Ovary (tissue), 9 donors: ENCODE results near the gene SPATA21. TPM values are rescaled to one million over a fixed set of nuclear protein-coding genes. Genes with fewer than 3 reads are reported as not detected.

Source experiments
- DNase-seq, 5 donors: peaks; one replicate each; pipeline ENCODE4 v3.0.0-alpha.2; 2019 to 2020
- H3K27ac ChIP-seq, 2 donors: fragments of 200-600 bp; one replicate each; pipeline versions ENCODE4 v1.5.1 to v1.8.0; 2019 to 2022
- H3K27me3 ChIP-seq: fragments of 200-600 bp; one replicate; pipeline ENCODE4 v1.8.0; 2022
- H3K36me3 ChIP-seq: fragments of 200-600 bp; sonication (generic); one replicate; pipeline ENCODE4 v1.5.1; 2019
- H3K4me1 ChIP-seq: one replicate; pipeline ENCODE4 v1.8.1; 2013; ENCODE audit warnings: mild to moderate bottlenecking, moderate library complexity; ENCODE audit not compliant: insufficient read depth
- H3K4me3 ChIP-seq: fragments of 200-600 bp; sonication (generic); one replicate; pipeline ENCODE4 v1.5.1; 2017
- H3K9me3 ChIP-seq, 2 donors: fragments of 200-600 bp in 1 of 2; sonication (generic) in 1 of 2; one replicate each; pipeline versions ENCODE4 v1.5.1 to v1.8.1; 2013 to 2019; ENCODE audit warnings: mild to moderate bottlenecking in 1 of 2, moderate library complexity in 1 of 2
- CTCF ChIP-seq, 3 donors: fragments of 450-650 bp in 2 of 3; fragments of 200-600 bp in 1 of 3; IDR thresholded peaks; one replicate each; pipeline versions ENCODE4 v1.5.1 to v1.8.0; 2016 to 2022; ENCODE audit warnings: antibody characterized with exemption in 3 of 3, mild to moderate bottlenecking in 1 of 3
- EP300 ChIP-seq: sonication (generic); formaldehyde crosslinking; IDR thresholded peaks from one replicate; pipeline ENCODE4 v1.6.1; 2017; ENCODE audit warnings: antibody characterized with exemption
- POLR2A ChIP-seq: fragments of 450-650 bp; IDR thresholded peaks from one replicate; pipeline ENCODE4 v1.6.1; 2017; ENCODE audit warnings: antibody characterized with exemption, mild to moderate bottlenecking, moderate library complexity
- WGBS, 3 donors: extraction: QIAGEN DNeasy Blood & Tissue Kit in 1 of 3; methylation state at CpG; one replicate each; pipeline versions ENCODE4 v1.1.5 to v1.1.7; 2013 to 2017; 5-methylcytosine and 5-hydroxymethylcytosine counted together
- intact Hi-C, 4 donors: fragments of 100-400 bp; cut with DNase I; formaldehyde crosslinking; loops; one replicate each; pipeline versions ENCODE4 v1.11.0 to v1.15.1; 2022 to 2023
- polyA plus RNA-seq, 2 donors: library from polyadenylated mRNA; stranded (reverse); fragments of 200-250 nt in 1 of 2; fragments of 350-450 nt in 1 of 2; fragmentation: Illumina TruSeq in 1 of 2; extraction: RNeasy Lipid Tissue Mini Kit (QIAGEN cat#74804) in 1 of 2; gene quantifications; one replicate each; pipeline ENCODE4 v1.2.3, GENCODE V29; 2013 to 2014
- total RNA-seq, 7 donors: library from RNA; depleted of rRNA in 2 of 7; stranded (reverse); fragments of >200 nt in 2 of 7; fragmentation: NEBNext Ultra II Directional in 3 of 7; extraction: Animal tissue kit (Norgen Biotek cat#: 25700) in 3 of 7; gene quantifications; one replicate each; pipeline versions ENCODE4 v1.1.0 to v1.2.4, GENCODE V29; 2016 to 2023
- donor health status: DM: no; HTN: no; CAD: no; lungs with moderate emphysema.
- donor health status: DM: no; HTN: no; CAD: no.
- donor health status: Bipolar disorder and iron deficiency.
- donor health status: DM: yes; HTN: yes; CAD: no.
- donor health status: DM: no; HTN: no; CAD: no.
- donor health status: DM: yes; HTN: yes; CAD: no.

The SPATA21 gene
- total and polyA plus RNA-seq, 9 donors = 0.17 TPM; not detected in 8

DNA sequence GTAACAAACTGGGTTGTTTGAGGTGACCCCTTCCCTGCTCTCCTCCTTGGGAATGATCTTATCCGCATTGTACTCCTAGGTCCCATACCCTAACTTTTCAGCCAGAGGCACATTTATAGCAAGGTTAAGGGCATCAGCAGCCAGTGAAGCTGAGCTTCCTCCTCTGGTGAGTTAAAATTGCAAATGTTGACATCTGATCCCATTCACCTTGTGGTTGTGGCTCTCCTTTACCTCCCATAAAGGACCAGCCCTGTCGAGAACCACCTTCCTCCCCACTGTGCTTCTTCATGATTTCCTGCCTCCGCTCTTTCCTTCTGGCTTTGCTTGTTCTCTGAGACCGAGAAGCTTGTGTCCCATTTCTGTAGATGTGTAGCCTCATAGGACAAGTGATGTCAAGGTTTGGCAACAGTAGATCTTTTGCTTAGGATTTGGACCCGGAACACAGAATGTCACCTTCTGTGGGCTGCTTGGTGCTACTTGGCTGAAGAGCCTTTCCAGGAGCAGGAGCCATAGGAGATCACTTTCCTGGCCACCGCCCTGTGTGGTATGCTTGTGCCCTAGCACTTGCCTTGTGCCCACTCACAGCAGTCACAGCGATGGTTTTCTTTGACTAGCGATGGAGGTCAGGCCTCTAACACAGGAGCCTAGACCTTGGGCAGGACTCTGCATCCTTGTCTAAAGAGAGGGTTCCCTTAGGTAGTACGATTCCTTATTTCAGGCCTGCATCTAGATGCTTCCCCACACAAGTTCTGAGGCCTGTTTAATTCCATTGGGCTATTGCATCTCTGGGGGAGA is 51.4 kb downstream of the SPATA21 start:
- TF ChIP-seq POLR2A = no peak
- TF ChIP-seq EP300 = no peak
- no peak for TF ChIP-seq CTCF (IDR thresholded peaks at IDR 0.05)
- intact Hi-C loops = no loop called here
- no peaks in the 10 kb centered on the region for H3K9me3 ChIP-seq
- no peak for DNase-seq
- no peak overlapping the region for H3K4me3 ChIP-seq
- 90 to 93% (median 91%) methylated on average over 9 of the region's 9 CpGs for WGBS, 3 donors
- H3K27me3 ChIP-seq = no peaks in the 10 kb centered on the region
- H3K27ac ChIP-seq = peak overlapping the region in 1 of 2 donors; percentile 34
- no peaks in the 10 kb centered on the region for H3K36me3 ChIP-seq
- H3K4me1 ChIP-seq = peaks cover 24% of the 10 kb centered on the region

GRCh38 chr1:16383888-16384287 is 53.3 kb downstream of the SPATA21 start:
- H3K9me3 ChIP-seq = no peaks in the 10 kb centered on the region
- no peaks in the 10 kb centered on the region for H3K27me3 ChIP-seq
- H3K4me1 ChIP-seq = peaks cover 24% of the 10 kb centered on the region
- TF ChIP-seq CTCF (IDR thresholded peaks at IDR 0.05) = no peak
- no peak for TF ChIP-seq POLR2A
- TF ChIP-seq EP300 = no peak
- no peaks in the 10 kb centered on the region for H3K36me3 ChIP-seq
- intact Hi-C loops = no loop called here
- no peak overlapping the region for H3K27ac ChIP-seq
- DNase-seq = no peak
- WGBS, 3 donors = 88 to 89% (median 88%) methylated on average over 5 of the region's 5 CpGs
- H3K4me3 ChIP-seq = no peak overlapping the region

DNA sequence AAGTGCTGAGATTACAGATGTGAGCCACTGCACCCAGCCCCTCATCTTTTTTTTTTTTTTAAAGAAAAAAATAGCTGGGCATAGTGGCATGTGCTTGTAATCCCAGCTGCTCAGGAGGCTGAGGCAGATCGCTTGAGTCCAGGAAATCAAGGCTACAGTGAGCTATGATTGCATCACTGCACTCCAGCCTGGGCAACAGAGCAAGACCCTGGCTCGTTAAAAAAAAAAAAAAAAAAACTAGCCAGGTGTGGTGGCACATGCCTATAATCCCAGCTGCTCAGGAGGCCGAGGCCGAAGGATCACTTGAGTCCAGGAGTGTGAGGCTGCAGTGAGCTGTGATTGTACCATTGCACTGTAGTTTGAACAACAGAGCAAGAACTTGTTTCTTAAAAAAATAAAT is 56.4 kb downstream of the SPATA21 start:
- Histone ChIP-seq H3K4me1 (peaks cover 23% of the 10 kb centered on the region), H3K27ac (no peak overlapping the region), H3K36me3 (no peaks in the 10 kb centered on the region), H3K27me3 (no peaks in the 10 kb centered on the region), H3K4me3 (no peak overlapping the region), H3K9me3 (no peaks in the 10 kb centered on the region)
- DNase-seq = no peak
- no peak for TF ChIP-seq EP300
- no peak for TF ChIP-seq CTCF (IDR thresholded peaks at IDR 0.05)
- TF ChIP-seq POLR2A = no peak
- WGBS, 3 donors = 82 to 88% (median 82%) methylated on average over 4 of the region's 4 CpGs
- intact Hi-C loops = no loop called here

DNA sequence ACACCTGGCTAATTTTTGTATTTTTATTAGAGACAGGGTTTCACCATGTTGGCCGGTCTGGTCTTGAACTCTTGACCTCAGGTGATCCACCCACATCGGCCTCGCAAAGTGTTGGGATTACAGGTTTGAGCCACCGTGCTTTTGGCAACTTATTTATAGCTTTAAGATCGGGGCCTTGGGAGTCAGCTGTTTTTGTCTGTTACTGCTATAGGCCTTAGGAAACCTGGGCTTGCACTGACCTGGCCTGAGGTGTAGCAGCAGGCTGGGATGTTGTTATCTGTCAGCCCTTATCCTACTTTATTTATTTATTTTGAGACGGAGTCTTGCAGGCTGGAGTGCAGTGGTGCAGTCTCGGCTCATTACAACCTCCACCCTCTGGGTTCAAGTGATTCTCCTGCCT is 58.8 kb downstream of the SPATA21 start:
- WGBS, 3 donors = 70 to 81% (median 76%) methylated on average over 7 of the region's 7 CpGs
- H3K4me1 ChIP-seq = peaks cover 24% of the 10 kb centered on the region

More for the DNA sequence above, 58.8 kb downstream of the SPATA21 start:
- Histone ChIP-seq H3K9me3 (no peaks in the 10 kb centered on the region), H3K27me3 (no peaks in the 10 kb centered on the region), H3K4me3 (no peak overlapping the region), H3K36me3 (no peaks in the 10 kb centered on the region), H3K27ac (no peak overlapping the region)
- DNase-seq = no peak
- intact Hi-C loops = no loop called here
- TF ChIP-seq POLR2A (no peak), CTCF (IDR thresholded peaks at IDR 0.05) (no peak), EP300 (no peak)
